HEK293 (cell line): Measurements from ENCODE around the gene TH.
A peak's percentile ranks its signal among the peaks of the same experiment; 100 is the strongest.

Source experiments
- CTCF ChIA-PET: fragments of 350-600 bp; formaldehyde crosslinking; extraction: SDS; loops from one replicate; lab custom pipeline; 2021; ENCODE audit warnings: antibody characterized with exemption; lab: Yijun Ruan, JAX
- POLR2A ChIA-PET: fragments of 300-600 bp; formaldehyde crosslinking; extraction: SDS; loops from one replicate; lab custom pipeline; 2020; ENCODE audit warnings: antibody characterized with exemption, inconsistent platforms; lab: Yijun Ruan, JAX
- H3K27ac ChIP-seq: fragments of 200-500 bp; sonication (Bioruptor generic); 2 replicates; pipeline ENCODE4 v1.5.1; 2014; ENCODE audit warnings: low read depth, low read length, control low read depth, inconsistent platforms; ENCODE audit errors: extremely low read depth
- H3K36me3 ChIP-seq, 2 experiments: fragments of 200-500 bp in 1 of 2; sonication (Bioruptor generic) in 1 of 2; 1 replicate in 1 of 2; 2 replicates in 1 of 2; pipeline ENCODE4 v1.5.1; 2014 to 2017; ENCODE audit warnings: inconsistent platforms in 2 of 2, low read length in 2 of 2; ENCODE audit not compliant: control insufficient read depth in 2 of 2, insufficient read depth in 1 of 2
- H3K4me1 ChIP-seq: fragments of 200-500 bp; sonication (Bioruptor generic); 2 replicates; pipeline ENCODE4 v1.5.1; 2014; ENCODE audit warnings: mild to moderate bottlenecking, low read length, inconsistent platforms; ENCODE audit not compliant: control insufficient read depth, insufficient read depth
- H3K4me3 ChIP-seq: 2 replicates; pipeline ENCODE4 v1.5.1; 2011; ENCODE audit warnings: low read depth, mild to moderate bottlenecking, control low read depth, low read length, moderate library complexity
- H3K9me3 ChIP-seq: fragments of 200-500 bp; sonication (Bioruptor generic); 2 replicates; pipeline ENCODE4 v1.5.1; 2014; ENCODE audit warnings: low read depth, low read length, inconsistent platforms; ENCODE audit not compliant: control insufficient read depth, insufficient read depth
- EGR2 ChIP-seq: fragments of 450-650 bp; formaldehyde crosslinking; IDR thresholded peaks from 2 replicates; pipeline ENCODE4 v1.5.1; 2016; ENCODE audit warnings: low read depth, missing biosample characterization, missing genetic modification characterization
- HOXC10 ChIP-seq: sonication (generic); formaldehyde crosslinking; IDR thresholded peaks from 2 replicates; pipeline ENCODE4 v1.8.1; 2023; ENCODE audit warnings: mild to moderate bottlenecking, missing genetic modification reagents
- MZF1 ChIP-seq: fragments of 450-650 bp; formaldehyde crosslinking; IDR thresholded peaks from 2 replicates; pipeline ENCODE4 v1.5.1; 2017; ENCODE audit warnings: missing biosample characterization, missing genetic modification characterization, borderline replicate concordance
- PRDM6 ChIP-seq: fragments of 450-650 bp; formaldehyde crosslinking; IDR thresholded peaks from 2 replicates; pipeline ENCODE4 v1.5.1; 2017; ENCODE audit warnings: missing biosample characterization, missing genetic modification characterization
- RBAK ChIP-seq: fragments of 450-650 bp; formaldehyde crosslinking; IDR thresholded peaks from 2 replicates; pipeline ENCODE4 v1.5.1; 2016; ENCODE audit warnings: missing biosample characterization, missing genetic modification characterization
- SCRT2 ChIP-seq: fragments of 450-650 bp; formaldehyde crosslinking; IDR thresholded peaks from 2 replicates; pipeline ENCODE4 v1.5.1; 2016; ENCODE audit warnings: missing biosample characterization, missing genetic modification characterization
- ZBTB21 ChIP-seq: fragments of 450-650 bp; formaldehyde crosslinking; IDR thresholded peaks from 2 replicates; pipeline ENCODE4 v1.5.1; 2017; ENCODE audit warnings: missing biosample characterization, missing genetic modification characterization
- ZBTB48 ChIP-seq: fragments of 450-650 bp; formaldehyde crosslinking; IDR thresholded peaks from 2 replicates; pipeline ENCODE4 v1.5.1; 2016; ENCODE audit warnings: missing biosample characterization, missing genetic modification characterization
- ZNF114 ChIP-seq: fragments of 450-650 bp; formaldehyde crosslinking; IDR thresholded peaks from 2 replicates; pipeline ENCODE4 v1.5.0; 2017; ENCODE audit warnings: missing biosample characterization, missing genetic modification characterization
- ZNF155 ChIP-seq: fragments of 450-650 bp; formaldehyde crosslinking; IDR thresholded peaks from 2 replicates; pipeline ENCODE4 v1.5.1; 2016; ENCODE audit warnings: missing biosample characterization, missing genetic modification characterization
- ZNF19 ChIP-seq: fragments of 450-650 bp; formaldehyde crosslinking; IDR thresholded peaks from 2 replicates; pipeline ENCODE4; 2016; ENCODE audit warnings: missing biosample characterization, missing genetic modification characterization, low read depth
- ZNF324 ChIP-seq: fragments of 450-650 bp; formaldehyde crosslinking; IDR thresholded peaks from 2 replicates; pipeline ENCODE4 v1.5.1; 2016; ENCODE audit warnings: missing biosample characterization, missing genetic modification characterization
- ZNF354C ChIP-seq: fragments of 450-650 bp; formaldehyde crosslinking; IDR thresholded peaks from 2 replicates; pipeline ENCODE4 v1.5.1; 2016; ENCODE audit warnings: missing biosample characterization, missing genetic modification characterization, low read depth, borderline replicate concordance
- ZNF398 ChIP-seq: fragments of 450-650 bp; formaldehyde crosslinking; IDR thresholded peaks from 2 replicates; pipeline ENCODE4 v1.5.1; 2017; ENCODE audit warnings: missing biosample characterization, missing genetic modification characterization
- ZNF518A ChIP-seq: fragments of 450-650 bp; formaldehyde crosslinking; conservative IDR thresholded peaks from 2 replicates; pipeline ENCODE4 v1.5.1; 2016; ENCODE audit warnings: low read depth, missing biosample characterization, missing genetic modification characterization
- ZNF548 ChIP-seq: fragments of 450-650 bp; formaldehyde crosslinking; IDR thresholded peaks from 2 replicates; pipeline ENCODE4 v1.5.1; 2016; ENCODE audit warnings: missing biosample characterization, missing genetic modification characterization
- ZNF76 ChIP-seq: fragments of 450-650 bp; formaldehyde crosslinking; IDR thresholded peaks from 2 replicates; pipeline ENCODE4; 2016; ENCODE audit warnings: low read depth, missing biosample characterization, missing genetic modification characterization, borderline replicate concordance
- ZNF792 ChIP-seq: fragments of 450-650 bp; formaldehyde crosslinking; IDR thresholded peaks from 2 replicates; pipeline ENCODE4 v1.5.1; 2016; ENCODE audit warnings: missing biosample characterization, missing genetic modification characterization
- TF ChIP-seq, protein P1 (sequence below): fragments of 450-650 bp; formaldehyde crosslinking; IDR thresholded peaks from 2 replicates; pipeline ENCODE4 v1.5.1; 2017; ENCODE audit warnings: missing biosample characterization, mild to moderate bottlenecking, missing genetic modification characterization, moderate library complexity
- TF ChIP-seq, protein P2 (sequence below): fragments of 450-650 bp; formaldehyde crosslinking; IDR thresholded peaks from 2 replicates; pipeline ENCODE4 v1.5.1; 2017; ENCODE audit warnings: missing biosample characterization, missing genetic modification characterization
- TF ChIP-seq, protein P3 (sequence below): fragments of 450-650 bp; formaldehyde crosslinking; IDR thresholded peaks from 2 replicates; pipeline ENCODE4 v1.5.1; 2016; ENCODE audit warnings: missing biosample characterization, missing genetic modification characterization

Gene TH

DNA sequence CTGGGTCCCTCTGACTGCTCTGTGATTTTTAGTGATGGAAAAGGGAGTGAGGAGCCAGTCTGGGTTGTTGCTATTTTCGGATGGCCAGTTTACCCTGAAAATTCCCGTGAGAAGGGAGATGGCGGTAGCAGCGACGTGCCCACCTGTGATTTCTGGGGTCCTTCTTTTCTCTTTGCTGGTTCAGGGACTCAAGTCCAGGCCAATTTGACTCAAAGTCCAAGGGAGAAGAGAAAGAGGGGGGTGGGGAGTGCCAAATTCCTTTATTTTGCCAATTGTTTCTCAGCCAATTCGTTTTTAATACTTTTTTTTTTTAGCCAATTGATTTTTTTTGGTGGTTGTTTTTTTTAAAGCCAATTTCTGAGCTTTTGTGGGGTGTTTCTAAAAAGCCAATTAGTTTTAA is 39.4 kb downstream of the TH start (continued):
- TF ChIP-seq PRDM6 (tag by site-specific recombination) (no peak), ZNF398 (tag by site-specific recombination) (no peak), ZNF19 (tag by site-specific recombination) (no peak), ZNF155 (no peak), MZF1 (tag by site-specific recombination) (no peak), ZNF354C (tag by site-specific recombination) (no peak), ZNF76 (tag by site-specific recombination) (no peak), ZNF518A (tag by site-specific recombination) (no peak), ZNF324 (tag by site-specific recombination) (no peak), ZBTB21 (tag by site-specific recombination) (no peak), HOXC10 (no peak), ZNF792 (no peak)
- TF ChIP-seq, protein P1, sequence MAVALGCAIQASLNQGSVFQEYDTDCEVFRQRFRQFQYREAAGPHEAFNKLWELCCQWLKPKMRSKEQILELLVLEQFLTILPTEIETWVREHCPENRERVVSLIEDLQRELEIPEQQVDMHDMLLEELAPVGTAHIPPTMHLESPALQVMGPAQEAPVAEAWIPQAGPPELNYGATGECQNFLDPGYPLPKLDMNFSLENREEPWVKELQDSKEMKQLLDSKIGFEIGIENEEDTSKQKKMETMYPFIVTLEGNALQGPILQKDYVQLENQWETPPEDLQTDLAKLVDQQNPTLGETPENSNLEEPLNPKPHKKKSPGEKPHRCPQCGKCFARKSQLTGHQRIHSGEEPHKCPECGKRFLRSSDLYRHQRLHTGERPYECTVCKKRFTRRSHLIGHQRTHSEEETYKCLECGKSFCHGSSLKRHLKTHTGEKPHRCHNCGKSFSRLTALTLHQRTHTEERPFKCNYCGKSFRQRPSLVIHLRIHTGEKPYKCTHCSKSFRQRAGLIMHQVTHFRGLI (tag by site-specific recombination): no peak
- TF ChIP-seq, all 188 proteins: peak for 0

GRCh38 chr11:2131371-2132236 is 40.0 kb downstream of the TH start:
- TF ChIP-seq, protein P2, sequence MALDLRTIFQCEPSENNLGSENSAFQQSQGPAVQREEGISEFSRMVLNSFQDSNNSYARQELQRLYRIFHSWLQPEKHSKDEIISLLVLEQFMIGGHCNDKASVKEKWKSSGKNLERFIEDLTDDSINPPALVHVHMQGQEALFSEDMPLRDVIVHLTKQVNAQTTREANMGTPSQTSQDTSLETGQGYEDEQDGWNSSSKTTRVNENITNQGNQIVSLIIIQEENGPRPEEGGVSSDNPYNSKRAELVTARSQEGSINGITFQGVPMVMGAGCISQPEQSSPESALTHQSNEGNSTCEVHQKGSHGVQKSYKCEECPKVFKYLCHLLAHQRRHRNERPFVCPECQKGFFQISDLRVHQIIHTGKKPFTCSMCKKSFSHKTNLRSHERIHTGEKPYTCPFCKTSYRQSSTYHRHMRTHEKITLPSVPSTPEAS (tag by site-specific recombination): peak; percentile 100
- TF ChIP-seq RBAK (tag by site-specific recombination) (no peak), ZNF548 (tag by site-specific recombination) (no peak), ZBTB21 (tag by site-specific recombination) (no peak), ZBTB48 (tag by site-specific recombination) (no peak), EGR2 (tag by site-specific recombination) (no peak), ZNF114 (tag by site-specific recombination) (no peak), SCRT2 (tag by site-specific recombination) (no peak), ZNF19 (tag by site-specific recombination) (no peak)
- TF ChIP-seq, protein P3, sequence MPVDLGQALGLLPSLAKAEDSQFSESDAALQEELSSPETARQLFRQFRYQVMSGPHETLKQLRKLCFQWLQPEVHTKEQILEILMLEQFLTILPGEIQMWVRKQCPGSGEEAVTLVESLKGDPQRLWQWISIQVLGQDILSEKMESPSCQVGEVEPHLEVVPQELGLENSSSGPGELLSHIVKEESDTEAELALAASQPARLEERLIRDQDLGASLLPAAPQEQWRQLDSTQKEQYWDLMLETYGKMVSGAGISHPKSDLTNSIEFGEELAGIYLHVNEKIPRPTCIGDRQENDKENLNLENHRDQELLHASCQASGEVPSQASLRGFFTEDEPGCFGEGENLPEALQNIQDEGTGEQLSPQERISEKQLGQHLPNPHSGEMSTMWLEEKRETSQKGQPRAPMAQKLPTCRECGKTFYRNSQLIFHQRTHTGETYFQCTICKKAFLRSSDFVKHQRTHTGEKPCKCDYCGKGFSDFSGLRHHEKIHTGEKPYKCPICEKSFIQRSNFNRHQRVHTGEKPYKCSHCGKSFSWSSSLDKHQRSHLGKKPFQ (tag by site-specific recombination): 0 out of 2 replicates have a peak, but pooled peaks have one; percentile 29
- TF ChIP-seq, all 188 proteins: peak for 2
- Histone ChIP-seq H3K36me3 (peaks cover 0 to 9% of the 10 kb centered on the region in 2 experiments; a peak in 1 of 3 replicates), H3K9me3 (no peaks in the 10 kb centered on the region), H3K4me1 (no peaks in the 10 kb centered on the region), H3K4me3 (no peak overlapping the region), H3K27ac (no peak overlapping the region)
- ChIA-PET CTCF (interaction anchor here (0.7 to 0.9 kb wide), 2 partner anchors 19 to 42 kb away, joined by 3 read pairs; no protein-coding TSS in a partner anchor), POLR2A (no interaction called here)
